ENCODE results near the gene MYOM3. TPM values are rescaled to one million over a fixed set of nuclear protein-coding genes. Genes with fewer than 3 reads are reported as not detected.

Gene MYOM3
- total RNA-seq, 1 donor from 2014 or later: not detected

DNA sequence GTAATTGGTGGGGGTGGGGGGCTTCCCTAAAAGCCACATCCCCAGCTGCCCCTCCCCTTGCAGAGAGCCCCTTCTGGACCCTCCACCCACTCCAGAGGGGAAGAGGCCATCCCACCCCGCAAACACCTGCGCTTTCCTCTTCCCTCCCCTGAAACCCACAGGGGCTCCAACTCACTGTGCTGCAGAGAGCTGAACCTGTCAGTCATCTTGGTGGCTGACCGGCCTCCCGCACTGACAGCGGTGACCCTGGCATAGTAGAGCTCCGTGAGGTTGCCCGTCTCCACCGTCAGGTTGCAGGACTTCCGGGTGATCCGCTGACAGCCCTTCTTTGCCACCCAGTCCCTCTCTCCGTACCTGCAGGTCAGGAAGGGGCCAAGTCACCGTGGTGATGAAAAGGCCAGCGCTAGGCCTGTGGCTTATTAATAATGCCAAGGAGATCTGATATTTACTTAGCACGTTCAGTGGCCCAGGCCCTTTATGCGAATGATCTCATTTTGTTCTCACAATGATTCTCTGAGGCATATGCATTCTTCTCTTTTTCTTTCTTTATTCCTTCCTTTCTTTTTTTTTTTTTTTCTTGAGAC is 25.1 kb upstream of the MYOM3 start:
- Mint-ChIP-seq H3K27ac (ENCODE audit: unreplicated experiment) (no peak overlapping the region), H3K9me3 (no peaks in the 10 kb centered on the region)

GRCh38 chr1:24134376-24134775 is 22.4 kb upstream of the MYOM3 start:
- TF ChIP-seq, protein P1, sequence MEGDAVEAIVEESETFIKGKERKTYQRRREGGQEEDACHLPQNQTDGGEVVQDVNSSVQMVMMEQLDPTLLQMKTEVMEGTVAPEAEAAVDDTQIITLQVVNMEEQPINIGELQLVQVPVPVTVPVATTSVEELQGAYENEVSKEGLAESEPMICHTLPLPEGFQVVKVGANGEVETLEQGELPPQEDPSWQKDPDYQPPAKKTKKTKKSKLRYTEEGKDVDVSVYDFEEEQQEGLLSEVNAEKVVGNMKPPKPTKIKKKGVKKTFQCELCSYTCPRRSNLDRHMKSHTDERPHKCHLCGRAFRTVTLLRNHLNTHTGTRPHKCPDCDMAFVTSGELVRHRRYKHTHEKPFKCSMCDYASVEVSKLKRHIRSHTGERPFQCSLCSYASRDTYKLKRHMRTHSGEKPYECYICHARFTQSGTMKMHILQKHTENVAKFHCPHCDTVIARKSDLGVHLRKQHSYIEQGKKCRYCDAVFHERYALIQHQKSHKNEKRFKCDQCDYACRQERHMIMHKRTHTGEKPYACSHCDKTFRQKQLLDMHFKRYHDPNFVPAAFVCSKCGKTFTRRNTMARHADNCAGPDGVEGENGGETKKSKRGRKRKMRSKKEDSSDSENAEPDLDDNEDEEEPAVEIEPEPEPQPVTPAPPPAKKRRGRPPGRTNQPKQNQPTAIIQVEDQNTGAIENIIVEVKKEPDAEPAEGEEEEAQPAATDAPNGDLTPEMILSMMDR (conservative IDR thresholded peaks at IDR 0.05): no peak
- H3K36me3 Mint-ChIP-seq (ENCODE audit: low read depth): no peaks in the 10 kb centered on the region
- no peak overlapping the region for H3K27ac Mint-ChIP-seq (ENCODE audit: unreplicated experiment)
- no peaks in the 10 kb centered on the region for H3K27me3 Mint-ChIP-seq (ENCODE audit: low read depth)
- DNase-seq (ENCODE audit: low read depth, low spot score): no peak
- H3K9me3 Mint-ChIP-seq: no peaks in the 10 kb centered on the region
- no peak overlapping the region for H3K4me3 Mint-ChIP-seq
- H3K4me1 Mint-ChIP-seq: peaks cover 13% of the 10 kb centered on the region

More for the DNA sequence above, 25.1 kb upstream of the MYOM3 start:
- Mint-ChIP-seq H3K36me3 (ENCODE audit: low read depth) (no peaks in the 10 kb centered on the region), H3K27me3 (ENCODE audit: low read depth) (no peaks in the 10 kb centered on the region), H3K4me1 (peaks cover 13% of the 10 kb centered on the region), H3K4me3 (no peak overlapping the region)
- no peak for DNase-seq (ENCODE audit: low read depth, low spot score)
- TF ChIP-seq, protein P1 (conservative IDR thresholded peaks at IDR 0.05): no peak

GRCh38 chr1:24133819-24134218 is 21.9 kb upstream of the MYOM3 start:
- TF ChIP-seq, protein P1 (conservative IDR thresholded peaks at IDR 0.05): no peak
- Mint-ChIP-seq H3K4me1 (peaks cover 13% of the 10 kb centered on the region), H3K36me3 (ENCODE audit: low read depth) (no peaks in the 10 kb centered on the region), H3K27ac (ENCODE audit: unreplicated experiment) (no peak overlapping the region), H3K27me3 (ENCODE audit: low read depth) (no peaks in the 10 kb centered on the region), H3K9me3 (no peaks in the 10 kb centered on the region), H3K4me3 (no peak overlapping the region)
- DNase-seq (ENCODE audit: low read depth, low spot score): no peak

DNA sequence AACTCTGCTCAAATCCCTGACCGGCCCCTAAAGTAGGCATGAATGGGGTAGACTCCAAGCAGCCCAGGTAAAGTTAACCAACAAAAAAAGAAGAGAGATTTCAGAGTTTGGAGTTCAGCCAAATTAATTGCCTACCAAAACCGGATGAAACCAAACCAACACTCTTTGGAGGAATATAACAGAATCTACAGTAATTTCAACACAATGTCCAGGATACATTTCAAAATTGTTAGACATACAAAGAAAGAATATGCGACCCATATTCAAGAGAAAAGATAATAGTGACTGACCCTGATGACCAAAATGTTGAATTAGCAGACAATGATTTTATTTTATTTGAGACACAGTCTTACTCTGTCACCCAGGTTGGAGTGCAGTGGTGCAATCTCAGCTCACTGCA is 18.4 kb upstream of the MYOM3 start:
- Mint-ChIP-seq H3K9me3 (no peaks in the 10 kb centered on the region), H3K4me1 (no peaks in the 10 kb centered on the region), H3K27ac (ENCODE audit: unreplicated experiment) (no peak overlapping the region), H3K36me3 (ENCODE audit: low read depth) (no peaks in the 10 kb centered on the region), H3K4me3 (no peak overlapping the region), H3K27me3 (ENCODE audit: low read depth) (no peaks in the 10 kb centered on the region)
- TF ChIP-seq, protein P1 (conservative IDR thresholded peaks at IDR 0.05): no peak
- no peak for DNase-seq (ENCODE audit: low read depth, low spot score)

DNA sequence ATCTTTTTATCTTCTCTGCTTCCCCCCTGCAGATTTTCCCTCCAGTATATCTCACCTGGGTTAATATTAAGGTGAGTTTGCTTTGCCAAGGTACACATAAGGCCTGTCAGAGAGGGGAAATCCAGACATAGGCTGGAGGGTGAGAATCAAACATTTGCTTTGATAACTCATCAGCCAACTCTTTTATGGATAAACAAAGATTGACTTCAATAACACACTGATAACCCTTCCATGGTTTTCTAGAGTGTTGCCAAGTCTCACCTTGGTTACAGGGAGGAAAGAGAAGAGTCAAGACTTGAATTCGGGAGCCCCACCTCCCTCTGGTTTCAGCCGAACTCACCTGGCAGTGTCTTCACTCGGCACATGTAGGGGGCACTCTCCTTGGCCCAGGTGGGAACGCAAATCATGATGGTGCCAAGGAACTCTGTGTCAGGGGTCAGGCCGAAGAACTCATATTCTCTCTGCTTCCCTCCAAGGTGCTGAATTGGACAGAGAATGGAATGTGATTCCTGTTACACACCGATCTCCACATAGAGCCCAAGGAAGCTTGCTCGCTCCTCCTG is 15.9 kb upstream of the MYOM3 start:
- no peak overlapping the region for H3K27ac Mint-ChIP-seq (ENCODE audit: unreplicated experiment)
- no peaks in the 10 kb centered on the region for H3K27me3 Mint-ChIP-seq (ENCODE audit: low read depth)
- H3K9me3 Mint-ChIP-seq: no peaks in the 10 kb centered on the region
- H3K4me3 Mint-ChIP-seq: no peak overlapping the region
- DNase-seq (ENCODE audit: low read depth, low spot score): no peak
- H3K36me3 Mint-ChIP-seq (ENCODE audit: low read depth): no peaks in the 10 kb centered on the region
- no peaks in the 10 kb centered on the region for H3K4me1 Mint-ChIP-seq
- TF ChIP-seq, protein P1 (conservative IDR thresholded peaks at IDR 0.05): no peak

Measured in neural crest cell (in vitro differentiated cells).